HEK293T (cell line): ENCODE measurements around the gene PHC2.

Experiments
- CTCF ChIA-PET: fragments of 350-600 bp; formaldehyde crosslinking; extraction: SDS; loops from one replicate; lab custom pipeline; 2021; ENCODE audit warnings: antibody characterized with exemption, inconsistent platforms; lab: Yijun Ruan, JAX
- POLR2A ChIA-PET: fragments of 350-600 bp; formaldehyde crosslinking; extraction: SDS; loops from one replicate; lab custom pipeline; 2020; ENCODE audit warnings: antibody characterized with exemption, inconsistent platforms; lab: Yijun Ruan, JAX
- DNase-seq: peaks from one replicate; pipeline ENCODE4 v3.0.0; 2012; ENCODE audit warnings: mixed read lengths; ENCODE audit errors: extremely low spot score
- ARNT ChIP-seq: fragments of 450-650 bp; IDR thresholded peaks from 2 replicates; pipeline ENCODE4 v1.6.1; 2017; ENCODE audit warnings: mild to moderate bottlenecking
- BHLHE40 ChIP-seq: fragments of 450-650 bp; IDR thresholded peaks from 2 replicates; pipeline ENCODE4 v1.6.1; 2016; ENCODE audit warnings: mild to moderate bottlenecking, moderate library complexity, borderline replicate concordance
- CTBP1 ChIP-seq: fragments of 450-650 bp; IDR thresholded peaks from 2 replicates; pipeline ENCODE4 v1.6.1; 2016; ENCODE audit warnings: borderline replicate concordance
- ELF4 ChIP-seq: fragments of 450-650 bp; IDR thresholded peaks from 2 replicates; pipeline ENCODE4 v1.6.1; 2017; ENCODE audit warnings: antibody characterized with exemption
- FOXA1 ChIP-seq: fragments of 450-650 bp; IDR thresholded peaks from 2 replicates; pipeline ENCODE4 v1.6.1; 2016; ENCODE audit warnings: mild to moderate bottlenecking
- FOXK2 ChIP-seq: fragments of 450-650 bp; IDR thresholded peaks from 2 replicates; pipeline ENCODE4 v1.6.1; 2016; ENCODE audit warnings: mild to moderate bottlenecking
- FOXM1 ChIP-seq: fragments of 450-650 bp; IDR thresholded peaks from 2 replicates; pipeline ENCODE4 v1.6.1; 2017; ENCODE audit warnings: mild to moderate bottlenecking, borderline replicate concordance
- HDGF ChIP-seq: fragments of 450-650 bp; IDR thresholded peaks from 2 replicates; pipeline ENCODE4 v1.6.1; 2017; ENCODE audit warnings: antibody characterized with exemption, borderline replicate concordance
- L3MBTL2 ChIP-seq: fragments of 450-650 bp; conservative IDR thresholded peaks from 2 replicates; pipeline ENCODE4 v1.6.1; 2016; ENCODE audit warnings: mild to moderate bottlenecking
- LEF1 ChIP-seq: fragments of 450-650 bp; IDR thresholded peaks from 2 replicates; pipeline ENCODE4 v1.6.1; 2017; ENCODE audit warnings: mild to moderate bottlenecking, borderline replicate concordance
- NFRKB ChIP-seq: fragments of 450-650 bp; IDR thresholded peaks from 2 replicates; pipeline ENCODE4 v1.6.1; 2016; ENCODE audit warnings: mild to moderate bottlenecking, moderate library complexity
- PKNOX1 ChIP-seq: fragments of 450-650 bp; IDR thresholded peaks from 2 replicates; pipeline ENCODE4 v1.6.1; 2016
- SP1 ChIP-seq: fragments of 450-650 bp; IDR thresholded peaks from 2 replicates; pipeline ENCODE4 v1.6.1; 2017
- SUZ12 ChIP-seq: fragments of 450-650 bp; IDR thresholded peaks from 2 replicates; pipeline ENCODE4 v1.6.1; 2016; ENCODE audit warnings: mild to moderate bottlenecking
- TARDBP ChIP-seq: fragments of 450-650 bp; IDR thresholded peaks from 2 replicates; pipeline ENCODE4 v1.6.1; 2016
- ZNF384 ChIP-seq: fragments of 450-650 bp; IDR thresholded peaks from 2 replicates; pipeline ENCODE4 v1.6.1; 2016

The PHC2 gene

GRCh38 chr1:33331444-33332356 is 99.2 kb downstream of the PHC2 start:
- CTCF ChIA-PET, result no interaction called here
- DNase-seq, result no peak
- TF ChIP-seq FOXM1, result no peak
- TF ChIP-seq ZNF384, result no peak
- no peak for TF ChIP-seq NFRKB
- TF ChIP-seq TARDBP, result no peak
- TF ChIP-seq FOXA1, result no peak
- TF ChIP-seq LEF1, result no peak
- TF ChIP-seq BHLHE40, result no peak
- TF ChIP-seq SUZ12, result no peak
- no peak for TF ChIP-seq PKNOX1
- TF ChIP-seq ARNT, result no peak
- TF ChIP-seq ELF4, result no peak
- TF ChIP-seq CTBP1, result no peak
- TF ChIP-seq FOXK2, result no peak
- TF ChIP-seq L3MBTL2, result no peak
- TF ChIP-seq HDGF, result no peak
- no peak for TF ChIP-seq SP1
- POLR2A ChIA-PET, result no interaction called here

- no peak for TF ChIP-seq FOXM1
- no peak for TF ChIP-seq ELF4
- no peak for TF ChIP-seq SP1
- no peak for TF ChIP-seq HDGF
- TF ChIP-seq PKNOX1, result no peak
- TF ChIP-seq L3MBTL2, result no peak
- TF ChIP-seq ZNF384, result no peak
- no peak for TF ChIP-seq FOXA1
- TF ChIP-seq CTBP1, result no peak
- TF ChIP-seq LEF1, result no peak
- DNase-seq, result no peak
- POLR2A ChIA-PET, result interaction anchor here (1.4 kb wide), 1 partner anchor 19 kb away, joined by 3 read pairs; no protein-coding TSS in a partner anchor
- CTCF ChIA-PET, result no interaction called here
These were observed 100.0 kb downstream of the PHC2 start for GRCh38 chr1:33330906-33331305.

- ChIA-PET POLR2A (interaction anchor here (1.4 kb wide), 1 partner anchor 19 kb away, joined by 3 read pairs; no protein-coding TSS in a partner anchor), CTCF (no interaction called here)
- TF ChIP-seq TARDBP (no peak), SP1 (no peak), ELF4 (no peak), PKNOX1 (no peak), CTBP1 (no peak), FOXA1 (no peak)
- DNase-seq, result no peak
These were observed 100.5 kb downstream of the PHC2 start for GRCh38 chr1:33330361-33330890.

GRCh38 chr1:33329600-33330305 is 101.1 kb downstream of the PHC2 start:
- no peak for DNase-seq
- no peak for TF ChIP-seq ARNT
- TF ChIP-seq SUZ12, result no peak
- TF ChIP-seq CTBP1, result no peak
- TF ChIP-seq PKNOX1, result no peak
- TF ChIP-seq LEF1, result no peak
- no peak for TF ChIP-seq FOXM1
- no peak for TF ChIP-seq ELF4
- no peak for TF ChIP-seq TARDBP
- no peak for TF ChIP-seq SP1
- TF ChIP-seq BHLHE40, result no peak
- no peak for TF ChIP-seq L3MBTL2
- no peak for TF ChIP-seq NFRKB
- no peak for TF ChIP-seq ZNF384
- no peak for TF ChIP-seq HDGF
- no peak for TF ChIP-seq FOXA1
- no peak for TF ChIP-seq FOXK2
- POLR2A ChIA-PET, result interaction anchor here (1.4 kb wide), 1 partner anchor 20 kb away, joined by 3 read pairs; no protein-coding TSS in a partner anchor
- CTCF ChIA-PET, result no interaction called here

- POLR2A ChIA-PET, result no interaction called here
- no peak for DNase-seq
- TF ChIP-seq ZNF384, result no peak
- TF ChIP-seq BHLHE40, result no peak
- no peak for TF ChIP-seq TARDBP
- TF ChIP-seq CTBP1, result no peak
- TF ChIP-seq L3MBTL2, result no peak
- no peak for TF ChIP-seq SP1
- CTCF ChIA-PET, result no interaction called here
These were observed 102.1 kb downstream of the PHC2 start for GRCh38 chr1:33328817-33329216.
